T-cell (primary cell): ENCODE results near the gene LRRC59. TPM values are rescaled to one million over a fixed set of nuclear protein-coding genes. Genes with fewer than 3 reads are reported as not detected.

ENCODE experiments used
- ATAC-seq, 4 experiments: fragments of 200-7000 bp in 3 of 4; fragments of 150-1000 bp in 1 of 4; cut with Tn5 transposase; replicated peaks in 1 of 4; 1 replicate in 3 of 4; 2 replicates in 1 of 4; pipeline ENCODE4 v1.10.0; 2021; ENCODE audit warnings: moderate library complexity in 3 of 4, mild to moderate bottlenecking in 2 of 4, moderate number of reproducible peaks in 1 of 4
- CTCF ChIA-PET, 2 donors: fragments of 300-600 bp; sonication (Branson Sonifier 250); formaldehyde crosslinking; loops; one replicate each; lab custom pipeline; 2022; ENCODE audit warnings: antibody characterized with exemption in 2 of 2; lab: Charles Lee
- POLR2A ChIA-PET, 2 donors: fragments of 300-600 bp; sonication (Branson Sonifier 250); formaldehyde crosslinking; loops; one replicate each; lab custom pipeline; 2022; ENCODE audit warnings: antibody characterized with exemption in 2 of 2; lab: Charles Lee
- DNase-seq, 35 experiments: peaks; one replicate each; pipeline versions ENCODE4 v3.0.0 to v3.0.0-alpha.2; 2013 to 2023
- H3K27ac ChIP-seq: one replicate; pipeline ENCODE4 v1.5.1; 2013; ENCODE audit warnings: low read length
- H3K27me3 ChIP-seq, 2 experiments: replicated peaks in 1 of 2; 1 replicate in 1 of 2; 2 replicates in 1 of 2; pipeline versions ENCODE4 v1.6.1 to v1.7.0; 2013; ENCODE audit warnings: low read length in 1 of 2, mixed read lengths in 1 of 2; ENCODE audit not compliant: control insufficient read depth in 2 of 2, insufficient read depth in 2 of 2; ENCODE audit errors: extremely low read depth in 1 of 2
- H3K36me3 ChIP-seq, 2 donors: 1 replicate in 1 of 2; 2 replicates in 1 of 2; pipeline versions ENCODE4 v1.6.1 to v1.7.0; 2013; ENCODE audit warnings: low read length in 1 of 2; ENCODE audit not compliant: control insufficient read depth in 2 of 2, insufficient read depth in 1 of 2; ENCODE audit errors: extremely low read depth in 1 of 2
- H3K4me1 ChIP-seq, 2 experiments: 1 replicate in 1 of 2; 2 replicates in 1 of 2; pipeline versions ENCODE4 v1.6.1 to v1.7.0; 2013; ENCODE audit warnings: low read length in 2 of 2, mixed read lengths in 1 of 2; ENCODE audit not compliant: insufficient read depth in 2 of 2, control insufficient read depth in 1 of 2; ENCODE audit errors: extremely low read depth in 1 of 2
- H3K4me3 ChIP-seq, 2 donors: 1 replicate in 1 of 2; 2 replicates in 1 of 2; pipeline versions ENCODE4 v1.5.1 to v1.7.0; 2013; ENCODE audit warnings: mild to moderate bottlenecking in 2 of 2, low read length in 1 of 2, moderate library complexity in 1 of 2; ENCODE audit not compliant: control insufficient read depth in 1 of 2; ENCODE audit errors: extremely low read depth in 1 of 2
- H3K9me3 ChIP-seq: 2 replicates; pipeline ENCODE4 v1.7.0; 2013
- H3K27ac Mint-ChIP-seq, 2 donors: one replicate each; pipeline ENCODE4 v1.8.0; 2020 to 2021; ENCODE audit warnings: mild to moderate bottlenecking in 2 of 2, mixed read lengths in 2 of 2
- H3K27me3 Mint-ChIP-seq, 2 donors: one replicate each; pipeline ENCODE4 v1.8.0; 2021 to 2022; ENCODE audit warnings: mixed read lengths in 2 of 2
- H3K36me3 Mint-ChIP-seq: one replicate; pipeline ENCODE4 v1.8.0; 2021; ENCODE audit warnings: mixed read lengths
- H3K4me1 Mint-ChIP-seq, 3 donors: one replicate each; pipeline ENCODE4 v1.8.0; 2020 to 2022; ENCODE audit warnings: mixed read lengths in 3 of 3, mild to moderate bottlenecking in 1 of 3
- H3K4me3 Mint-ChIP-seq, 3 donors: one replicate each; pipeline ENCODE4 v1.8.0; 2020 to 2022; ENCODE audit warnings: mild to moderate bottlenecking in 3 of 3, mixed read lengths in 3 of 3, moderate library complexity in 3 of 3
- H3K9me3 Mint-ChIP-seq, 3 donors: one replicate each; pipeline ENCODE4 v1.8.0; 2020 to 2022; ENCODE audit warnings: mixed read lengths in 3 of 3
- WGBS: methylation state at CpG from one replicate; pipeline ENCODE4 v1.1.5; 2013; ENCODE audit warnings: missing lambda C conversion rate; ENCODE audit not compliant: insufficient coverage; 5-methylcytosine and 5-hydroxymethylcytosine counted together
- total RNA-seq, 35 experiments: library from RNA in 6 of 35; stranded (reverse) in 6 of 35; fragments of 120-200 nt in 1 of 35; gene quantifications; one replicate each; pipeline versions ENCODE4 v1.2.1 to v1.2.4 and lab custom pipeline; 2013 to 2026

The LRRC59 gene
- total RNA-seq, 5 donors from 2014 or later (not counting 1 experiment from before 2014, with no cell fraction given) = 29.4 to 41.7 (median 33.1) TPM

GRCh38 chr17:50373705-50374104, 23.6 kb downstream of the LRRC59 start:
- Histone ChIP-seq H3K4me1 (peaks cover 5 to 24% of the 10 kb centered on the region in 2 experiments), H3K4me3 (no peak overlapping the region), H3K36me3 (peaks cover 0 to 22% of the 10 kb centered on the region in 2 donors), H3K9me3 (no peaks in the 10 kb centered on the region), H3K27me3 (no peaks in the 10 kb centered on the region), H3K27ac (peak overlapping the region; percentile 89)
- H3K4me3 Mint-ChIP-seq = peak overlapping the region; percentile 91 to 99 (median 99)
- H3K36me3 Mint-ChIP-seq = peaks cover 26% of the 10 kb centered on the region
- H3K9me3 Mint-ChIP-seq = no peaks in the 10 kb centered on the region
- H3K4me1 Mint-ChIP-seq = peaks cover 22 to 33% (median 26%) of the 10 kb centered on the region in 3 donors
- H3K27ac Mint-ChIP-seq = no peak overlapping the region
- ATAC-seq (no peak), DNase-seq (no peak)
- POLR2A ChIA-PET = interaction anchor here in 1 of 2 donors (0.6 kb wide), 2 partner anchors 23 to 1849 kb away, joined by 3 to 4 read pairs; no protein-coding TSS in a partner anchor
- no peaks in the 10 kb centered on the region for H3K27me3 Mint-ChIP-seq
- WGBS = no CpG with 5 or more reads among the region's 2 CpGs
- CTCF ChIA-PET = interaction anchor here (0.6 to 1.4 kb wide), 3 partner anchors 12 to 25 kb away, joined by 3 to 7 read pairs (median 4); no protein-coding TSS in a partner anchor

- H3K4me1 ChIP-seq = peaks cover 5 to 24% of the 10 kb centered on the region in 2 experiments
- H3K36me3 ChIP-seq = peaks cover 0 to 28% of the 10 kb centered on the region in 2 donors
- Mint-ChIP-seq H3K27ac (peak within 1 kb of the TSS; percentile 100), H3K36me3 (peaks cover 33% of the 10 kb centered on the region), H3K27me3 (no peaks in the 10 kb centered on the region), H3K9me3 (no peaks in the 10 kb centered on the region), H3K4me1 (peaks cover 22 to 33% (median 26%) of the 10 kb centered on the region in 3 donors), H3K4me3 (peak within 1 kb of the TSS; percentile 91 to 99 (median 99))
- H3K4me3 ChIP-seq = peak within 1 kb of the TSS; percentile 86 to 94
- DNase-seq (peak; percentile 72 to 91 (median 83)), ATAC-seq (peak; percentile 92 to 95 (median 94))
- H3K27me3 ChIP-seq = no peaks in the 10 kb centered on the region
- H3K27ac ChIP-seq = peak within 1 kb of the TSS; percentile 89
- WGBS = under 1% methylated on average over 38 of the region's 42 CpGs
- no peaks in the 10 kb centered on the region for H3K9me3 ChIP-seq
- CTCF ChIA-PET = interaction anchor here (0.6 to 2.7 kb wide), 6 partner anchors 11 to 25 kb away, joined by 3 to 10 read pairs (median 6); partner anchors contain the start of gene LRRC59 (in 1 of the 2)
- POLR2A ChIA-PET = interaction anchor here in 1 of 2 donors (0.6 kb wide), 2 partner anchors 13 to 170 kb away, joined by 3 read pairs; no protein-coding TSS in a partner anchor
These were observed 24.4 kb downstream of the LRRC59 start, which contains the start of the genes EME1 and MRPL27 for GRCh38 chr17:50372758-50373556. TSS of gene EME1 (plus strand) at chr17:50373229. CDS start at chr17:50375209, 1,980 bp downstream. TSS of gene MRPL27 (minus strand) at chr17:50373184. CDS start at chr17:50373170, 14 bp downstream.

- no peaks in the 10 kb centered on the region for H3K9me3 ChIP-seq
- CTCF ChIA-PET = interaction anchor here (0.6 to 2.7 kb wide), 4 partner anchors 10 to 25 kb away, joined by 6 to 10 read pairs (median 8); partner anchors contain the start of gene LRRC59 (in 1 of the 2)
- POLR2A ChIA-PET = interaction anchor here in 1 of 2 donors (0.8 kb wide), 1 partner anchor 560 kb away, joined by 4 read pairs; no protein-coding TSS in a partner anchor
- H3K4me1 Mint-ChIP-seq = peaks cover 22 to 33% (median 30%) of the 10 kb centered on the region in 3 donors
- H3K27ac ChIP-seq = peak overlapping the region; percentile 89
- peak overlapping the region; percentile 100 for H3K27ac Mint-ChIP-seq
- no peaks in the 10 kb centered on the region for H3K27me3 ChIP-seq
- DNase-seq (no peak), ATAC-seq (peak in 1 of 4 experiments; percentile 14)
- H3K36me3 ChIP-seq = peaks cover 0 to 34% of the 10 kb centered on the region in 2 donors
- H3K4me3 Mint-ChIP-seq = peak overlapping the region; percentile 91 to 99 (median 99)
- peaks cover 5 to 24% of the 10 kb centered on the region in 2 experiments for H3K4me1 ChIP-seq
- WGBS = 9% methylated on average over 11 of the region's 14 CpGs
- no peaks in the 10 kb centered on the region for H3K27me3 Mint-ChIP-seq
- H3K9me3 Mint-ChIP-seq = no peaks in the 10 kb centered on the region
- H3K36me3 Mint-ChIP-seq = peaks cover 38% of the 10 kb centered on the region
- H3K4me3 ChIP-seq = peak overlapping the region; percentile 86 to 94
These were observed 25.0 kb downstream of the LRRC59 start for GRCh38 chr17:50372222-50372757.

- no peaks in the 10 kb centered on the region for H3K9me3 Mint-ChIP-seq
- H3K27me3 Mint-ChIP-seq = no peaks in the 10 kb centered on the region
- H3K4me1 Mint-ChIP-seq = peaks cover 22 to 33% (median 30%) of the 10 kb centered on the region in 3 donors
- Histone ChIP-seq H3K36me3 (peaks cover 3 to 42% of the 10 kb centered on the region in 2 donors), H3K27me3 (no peaks in the 10 kb centered on the region), H3K27ac (no peak overlapping the region), H3K9me3 (no peaks in the 10 kb centered on the region), H3K4me3 (no peak overlapping the region), H3K4me1 (peaks cover 5 to 26% of the 10 kb centered on the region in 2 experiments)
- ATAC-seq = no peak
- H3K36me3 Mint-ChIP-seq = peaks cover 38% of the 10 kb centered on the region
- DNase-seq = no peak
- CTCF ChIA-PET = interaction anchor here (0.6 to 2.7 kb wide), 4 partner anchors 9 to 52 kb away, joined by 3 to 10 read pairs (median 8); partner anchors contain the start of gene LRRC59 (in 1 of the 2)
- 91% methylated on average over 2 of the region's 2 CpGs for WGBS
- H3K4me3 Mint-ChIP-seq = peak overlapping the region; percentile 91 to 99 (median 99)
- H3K27ac Mint-ChIP-seq = peak overlapping the region in 1 of 2 donors; percentile 24
- POLR2A ChIA-PET = interaction anchor here (0.6 to 0.8 kb wide), 2 partner anchors 492 to 560 kb away, joined by 4 to 7 read pairs; no protein-coding TSS in a partner anchor
These were observed 25.8 kb downstream of the LRRC59 start for GRCh38 chr17:50371526-50371925.

- Histone ChIP-seq H3K4me3 (no peak overlapping the region), H3K27me3 (no peaks in the 10 kb centered on the region), H3K4me1 (peaks cover 5 to 26% of the 10 kb centered on the region in 2 experiments), H3K9me3 (no peaks in the 10 kb centered on the region), H3K36me3 (peaks cover 11 to 52% of the 10 kb centered on the region in 2 donors), H3K27ac (no peak overlapping the region)
- Mint-ChIP-seq H3K27ac (no peak overlapping the region), H3K9me3 (no peaks in the 10 kb centered on the region), H3K4me3 (no peak overlapping the region), H3K4me1 (peaks cover 22 to 33% (median 30%) of the 10 kb centered on the region in 3 donors), H3K36me3 (peaks cover 45% of the 10 kb centered on the region), H3K27me3 (no peaks in the 10 kb centered on the region)
- POLR2A ChIA-PET = interaction anchor here in 1 of 2 donors (0.6 kb wide), 1 partner anchor 183 kb away, joined by 4 read pairs; no protein-coding TSS in a partner anchor
- CTCF ChIA-PET = interaction anchor here (1.1 to 2.7 kb wide), 3 partner anchors 8 to 28 kb away, joined by 3 to 13 read pairs (median 10); partner anchors contain the start of gene LRRC59 (in 1 of the 2)
- DNase-seq (no peak), ATAC-seq (no peak)
- 100% methylated on average over 1 of the region's 5 CpGs for WGBS
These were observed 27.3 kb downstream of the LRRC59 start for GRCh38 chr17:50370052-50370451.
